Loucy (cell line): ENCODE data around the gene SLC39A11.

Experiments
- H2AFZ ChIP-seq: fragments of 200-600 bp; sonication (generic); 2 replicates; pipeline ENCODE4 v1.6.0; 2016; ENCODE audit warnings: antibody characterized with exemption, mild to moderate bottlenecking, low read length, moderate library complexity
- H3F3A ChIP-seq: fragments of 200-600 bp; 2 replicates; pipeline ENCODE4 v1.6.0; 2016; ENCODE audit warnings: antibody characterized with exemption, low read depth, mild to moderate bottlenecking
- H3K27me3 ChIP-seq: fragments of 200-600 bp; sonication (generic); 2 replicates; pipeline ENCODE4 v1.6.1; 2014; ENCODE audit warnings: low read length, mild to moderate bottlenecking; ENCODE audit not compliant: insufficient read depth, poor library complexity, severe bottlenecking
- H3K36me3 ChIP-seq: fragments of 200-600 bp; sonication (generic); 2 replicates; pipeline ENCODE4 v1.6.1; 2016; ENCODE audit warnings: low read length; ENCODE audit not compliant: insufficient read depth
- H3K4me1 ChIP-seq: fragments of 200-600 bp; sonication (generic); 2 replicates; pipeline ENCODE4 v1.5.1; 2014; ENCODE audit warnings: low read length, mild to moderate bottlenecking; ENCODE audit not compliant: insufficient read depth, poor library complexity, severe bottlenecking
- H3K4me2 ChIP-seq: fragments of 200-600 bp; sonication (generic); 2 replicates; pipeline ENCODE4 v1.6.0; 2014; ENCODE audit warnings: antibody characterized with exemption, low read length, low read depth, mild to moderate bottlenecking; ENCODE audit not compliant: poor library complexity, severe bottlenecking
- H3K4me3 ChIP-seq: fragments of 200-600 bp; sonication (generic); 2 replicates; pipeline ENCODE4 v1.5.1; 2014; ENCODE audit warnings: low read length, mild to moderate bottlenecking, mixed read lengths; ENCODE audit not compliant: poor library complexity, severe bottlenecking
- H3K79me2 ChIP-seq: fragments of 200-600 bp; sonication (generic); 2 replicates; pipeline ENCODE4 v1.6.1; 2014; ENCODE audit warnings: low read length; ENCODE audit not compliant: insufficient read depth
- H3K9ac ChIP-seq: fragments of 200-600 bp; sonication (generic); 2 replicates; pipeline ENCODE4 v1.6.0; 2014; ENCODE audit warnings: mild to moderate bottlenecking, low read depth, low read length, moderate library complexity; ENCODE audit not compliant: poor library complexity, severe bottlenecking
- H3K9me2 ChIP-seq: fragments of 200-600 bp; sonication (generic); replicated peaks from 2 replicates; pipeline ENCODE4 v1.6.1; 2016; ENCODE audit warnings: low read depth, low read length, mixed read lengths
- H3K9me3 ChIP-seq: fragments of 200-600 bp; sonication (generic); 2 replicates; pipeline ENCODE4 v1.6.1; 2014; ENCODE audit warnings: mild to moderate bottlenecking, antibody characterized with exemption, low read length, low read depth; ENCODE audit not compliant: insufficient read depth
- H4K20me1 ChIP-seq: fragments of 200-600 bp; sonication (generic); 2 replicates; pipeline ENCODE4 v1.6.0; 2014; ENCODE audit warnings: antibody characterized with exemption, low read length, mild to moderate bottlenecking; ENCODE audit not compliant: insufficient read depth, poor library complexity, severe bottlenecking
- EZH2phosphoT487 ChIP-seq: fragments of 200-600 bp; IDR thresholded peaks from 2 replicates; pipeline ENCODE4 v1.6.1; 2018; ENCODE audit warnings: antibody characterized with exemption, mild to moderate bottlenecking, moderate library complexity, borderline replicate concordance
- TF ChIP-seq, protein P1 (sequence below): fragments of 200-600 bp; sonication (generic); conservative IDR thresholded peaks from 2 replicates; pipeline ENCODE4 v1.5.1; 2014; ENCODE audit warnings: mild to moderate bottlenecking, antibody characterized with exemption, low read length

Gene SLC39A11

GRCh38 chr17:72967977-72968585, 124.4 kb downstream of the SLC39A11 start:
- Histone ChIP-seq H3F3A (no peaks in the 10 kb centered on the region), H2AFZ (no peak overlapping the region), H3K9me3 (no peaks in the 10 kb centered on the region), H4K20me1 (no peaks in the 10 kb centered on the region), H3K36me3 (no peaks in the 10 kb centered on the region), H3K4me1 (no peaks in the 10 kb centered on the region), H3K79me2 (no peaks in the 10 kb centered on the region), H3K9ac (no peak overlapping the region), H3K9me2 (no peaks in the 10 kb centered on the region), H3K4me3 (no peak overlapping the region), H3K4me2 (no peak overlapping the region), H3K27me3 (no peaks in the 10 kb centered on the region)
- TF ChIP-seq, protein P1, sequence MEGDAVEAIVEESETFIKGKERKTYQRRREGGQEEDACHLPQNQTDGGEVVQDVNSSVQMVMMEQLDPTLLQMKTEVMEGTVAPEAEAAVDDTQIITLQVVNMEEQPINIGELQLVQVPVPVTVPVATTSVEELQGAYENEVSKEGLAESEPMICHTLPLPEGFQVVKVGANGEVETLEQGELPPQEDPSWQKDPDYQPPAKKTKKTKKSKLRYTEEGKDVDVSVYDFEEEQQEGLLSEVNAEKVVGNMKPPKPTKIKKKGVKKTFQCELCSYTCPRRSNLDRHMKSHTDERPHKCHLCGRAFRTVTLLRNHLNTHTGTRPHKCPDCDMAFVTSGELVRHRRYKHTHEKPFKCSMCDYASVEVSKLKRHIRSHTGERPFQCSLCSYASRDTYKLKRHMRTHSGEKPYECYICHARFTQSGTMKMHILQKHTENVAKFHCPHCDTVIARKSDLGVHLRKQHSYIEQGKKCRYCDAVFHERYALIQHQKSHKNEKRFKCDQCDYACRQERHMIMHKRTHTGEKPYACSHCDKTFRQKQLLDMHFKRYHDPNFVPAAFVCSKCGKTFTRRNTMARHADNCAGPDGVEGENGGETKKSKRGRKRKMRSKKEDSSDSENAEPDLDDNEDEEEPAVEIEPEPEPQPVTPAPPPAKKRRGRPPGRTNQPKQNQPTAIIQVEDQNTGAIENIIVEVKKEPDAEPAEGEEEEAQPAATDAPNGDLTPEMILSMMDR, result no peak
- TF ChIP-seq EZH2phosphoT487, result no peak

DNA sequence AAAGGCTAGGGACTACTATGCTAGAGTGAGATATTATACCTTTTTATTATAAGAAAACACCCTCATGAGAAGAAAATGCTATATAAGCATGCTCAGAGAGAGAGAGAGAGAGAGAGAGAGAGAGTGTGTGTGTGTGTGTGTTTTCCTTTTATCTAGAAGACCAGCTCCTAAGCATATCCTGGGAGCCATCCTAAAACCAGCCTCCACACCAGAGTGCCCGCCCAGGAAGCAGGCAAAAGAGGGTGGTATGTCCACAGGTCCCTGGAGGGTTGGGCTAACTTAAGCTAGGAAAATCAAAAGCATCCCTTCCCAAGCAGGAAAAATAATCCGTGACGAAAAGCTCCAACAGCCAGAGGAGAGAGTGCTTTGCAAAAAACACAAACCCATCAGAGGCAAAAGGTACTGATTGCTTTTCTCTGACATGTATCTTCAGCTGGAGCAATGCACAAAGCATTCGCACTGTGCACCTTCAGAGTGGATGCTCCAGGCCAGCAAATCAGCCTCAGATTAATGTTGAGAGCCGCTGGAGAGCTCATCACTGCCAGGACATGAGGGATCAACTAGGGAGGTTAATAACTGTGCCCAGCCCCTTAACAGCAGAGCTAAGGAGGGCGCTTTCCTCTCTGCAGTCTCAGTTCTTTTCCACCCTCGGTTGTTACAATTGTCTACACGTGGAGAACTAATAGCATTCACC, 125.1 kb downstream of the SLC39A11 start:
- Histone ChIP-seq H3K79me2 (no peaks in the 10 kb centered on the region), H3K9me2 (no peaks in the 10 kb centered on the region), H3K4me3 (no peak overlapping the region), H3F3A (no peaks in the 10 kb centered on the region), H3K4me1 (no peaks in the 10 kb centered on the region), H4K20me1 (no peaks in the 10 kb centered on the region), H2AFZ (no peak overlapping the region), H3K4me2 (no peak overlapping the region), H3K9me3 (no peaks in the 10 kb centered on the region), H3K9ac (no peak overlapping the region), H3K27me3 (no peaks in the 10 kb centered on the region), H3K36me3 (no peaks in the 10 kb centered on the region)
- TF ChIP-seq EZH2phosphoT487, result no peak
- TF ChIP-seq, protein P1, result no peak

DNA sequence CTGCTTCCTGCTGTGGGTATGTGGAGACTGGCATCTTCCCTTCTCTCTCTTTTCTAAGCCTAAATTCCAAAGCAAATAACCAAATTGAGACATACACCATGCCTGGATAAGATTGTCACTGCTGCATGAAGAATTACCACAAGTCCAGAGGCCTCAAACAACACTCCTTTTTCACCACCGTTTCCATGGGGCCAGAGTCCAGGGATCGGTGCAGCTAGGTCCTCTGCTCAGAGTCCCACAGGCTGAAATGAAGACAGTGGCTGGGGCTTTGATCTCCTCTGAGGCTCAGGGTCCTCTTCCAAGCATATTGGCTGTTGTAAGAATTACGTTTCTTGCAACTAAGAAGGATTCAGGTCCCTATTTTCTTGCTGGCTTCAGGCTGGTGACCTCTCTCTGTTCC, 130.4 kb downstream of the SLC39A11 start:
- Histone ChIP-seq H3K36me3 (no peaks in the 10 kb centered on the region), H3K4me2 (no peak overlapping the region), H3K79me2 (no peaks in the 10 kb centered on the region), H4K20me1 (no peaks in the 10 kb centered on the region), H3F3A (no peaks in the 10 kb centered on the region), H2AFZ (no peak overlapping the region), H3K9me2 (no peaks in the 10 kb centered on the region), H3K4me1 (no peaks in the 10 kb centered on the region), H3K4me3 (no peak overlapping the region), H3K27me3 (no peaks in the 10 kb centered on the region), H3K9me3 (no peaks in the 10 kb centered on the region), H3K9ac (no peak overlapping the region)
- TF ChIP-seq EZH2phosphoT487, result no peak
- TF ChIP-seq, protein P1, result no peak
